Activated CD4-positive, alpha-beta T cell treated with anti-CD3 and anti-CD28 coated beads, Interleukin-2, amount 50 U/mL, for 24 hours (primary cell): ENCODE data around the gene S100A14.
A peak's percentile ranks its signal among the peaks of the same experiment; 100 is the strongest.

Source experiments
- DNase-seq, 2 donors: peaks; one replicate each; pipeline ENCODE4 v3.0.0-alpha.2; 2020; ENCODE audit warnings: low read depth in 1 of 2, low spot score in 1 of 2

S100A14 gene

GRCh38 chr1:153566414-153567371 is 49.4 kb downstream of the S100A14 start:
- peak; percentile 61 to 86 for DNase-seq

- peak in 1 of 2 donors; percentile 17 for DNase-seq
Observed at GRCh38 chr1:153565529-153566374, 50.4 kb downstream of the S100A14 start, which contains the start of gene S100A2. S100A2 (minus strand) TSS chr1:153565844; CDS start chr1:153563877, 1,967 bp downstream.
